DOHH2 (cell line): Measurements from ENCODE around the gene IL25.

Experiments
- H3F3A ChIP-seq: fragments of 200-600 bp; sonication (generic), shearing (Covaris generic); 2 replicates; pipeline ENCODE4 v1.6.0; 2016; ENCODE audit warnings: antibody characterized with exemption, mild to moderate bottlenecking; ENCODE audit not compliant: control insufficient read depth, insufficient read depth
- H3K27ac ChIP-seq: fragments of 200-600 bp; sonication (generic); 2 replicates; pipeline ENCODE4 v1.5.1; 2014; ENCODE audit warnings: low read depth, mild to moderate bottlenecking, low read length, moderate library complexity
- H3K27me3 ChIP-seq: fragments of 200-600 bp; sonication (generic); 2 replicates; pipeline ENCODE4 v1.6.1; 2014; ENCODE audit warnings: mild to moderate bottlenecking, low read length, mixed read lengths; ENCODE audit not compliant: control insufficient read depth
- H3K36me3 ChIP-seq: fragments of 200-600 bp; sonication (generic); 2 replicates; pipeline ENCODE4 v1.6.1; 2014; ENCODE audit warnings: mild to moderate bottlenecking, low read length, moderate library complexity, mixed read lengths; ENCODE audit not compliant: control insufficient read depth
- H3K4me1 ChIP-seq: fragments of 200-600 bp; sonication (generic); 2 replicates; pipeline ENCODE4 v1.6.1; 2014; ENCODE audit warnings: mild to moderate bottlenecking, low read length, mixed read lengths; ENCODE audit not compliant: control insufficient read depth
- H3K4me2 ChIP-seq: fragments of 200-600 bp; sonication (generic); 2 replicates; pipeline ENCODE4 v1.6.0; 2014; ENCODE audit warnings: mild to moderate bottlenecking, low read length, moderate library complexity
- H3K4me3 ChIP-seq: fragments of 200-600 bp; sonication (generic); 2 replicates; pipeline ENCODE4 v1.5.1; 2014; ENCODE audit warnings: mild to moderate bottlenecking, low read length, mixed read lengths
- H3K79me2 ChIP-seq: fragments of 200-600 bp; sonication (generic); 2 replicates; pipeline ENCODE4 v1.6.1; 2014; ENCODE audit warnings: mild to moderate bottlenecking, low read length, mixed read lengths; ENCODE audit not compliant: control insufficient read depth
- H3K9me2 ChIP-seq: fragments of 200-600 bp; sonication (generic); replicated peaks from 2 replicates; pipeline ENCODE4 v1.6.1; 2014; ENCODE audit warnings: mild to moderate bottlenecking, low read length, mixed read lengths; ENCODE audit not compliant: control insufficient read depth
- H3K9me3 ChIP-seq: fragments of 200-600 bp; sonication (generic); 2 replicates; pipeline ENCODE4 v1.6.1; 2014; ENCODE audit warnings: antibody characterized with exemption, low read length, mixed read lengths; ENCODE audit not compliant: control insufficient read depth, insufficient read depth
- H4K20me1 ChIP-seq: fragments of 200-600 bp; sonication (generic); 2 replicates; pipeline ENCODE4 v1.6.0; 2014; ENCODE audit warnings: low read depth, mild to moderate bottlenecking, antibody characterized with exemption, low read length, moderate library complexity; ENCODE audit not compliant: control insufficient read depth, insufficient read depth
- EZH2phosphoT487 ChIP-seq: fragments of 200-600 bp; sonication (generic); IDR thresholded peaks from 2 replicates; pipeline ENCODE4 v1.6.1; 2017; ENCODE audit warnings: borderline replicate concordance, mild to moderate bottlenecking, antibody characterized with exemption, low read length, moderate library complexity, mixed read lengths
- TF ChIP-seq, protein P1 (sequence below): fragments of 200-600 bp; sonication (generic); IDR thresholded peaks from one replicate; pipeline ENCODE4 v1.5.1; 2014; ENCODE audit warnings: antibody characterized with exemption, mild to moderate bottlenecking, low read depth, low read length; ENCODE audit not compliant: poor library complexity, severe bottlenecking

Gene IL25

GRCh38 chr14:23375527-23376251, 3.1 kb downstream of the IL25 start:
- no peaks in the 10 kb centered on the region for H3K9me2 ChIP-seq
- no peaks in the 10 kb centered on the region for H4K20me1 ChIP-seq
- TF ChIP-seq, protein P1, sequence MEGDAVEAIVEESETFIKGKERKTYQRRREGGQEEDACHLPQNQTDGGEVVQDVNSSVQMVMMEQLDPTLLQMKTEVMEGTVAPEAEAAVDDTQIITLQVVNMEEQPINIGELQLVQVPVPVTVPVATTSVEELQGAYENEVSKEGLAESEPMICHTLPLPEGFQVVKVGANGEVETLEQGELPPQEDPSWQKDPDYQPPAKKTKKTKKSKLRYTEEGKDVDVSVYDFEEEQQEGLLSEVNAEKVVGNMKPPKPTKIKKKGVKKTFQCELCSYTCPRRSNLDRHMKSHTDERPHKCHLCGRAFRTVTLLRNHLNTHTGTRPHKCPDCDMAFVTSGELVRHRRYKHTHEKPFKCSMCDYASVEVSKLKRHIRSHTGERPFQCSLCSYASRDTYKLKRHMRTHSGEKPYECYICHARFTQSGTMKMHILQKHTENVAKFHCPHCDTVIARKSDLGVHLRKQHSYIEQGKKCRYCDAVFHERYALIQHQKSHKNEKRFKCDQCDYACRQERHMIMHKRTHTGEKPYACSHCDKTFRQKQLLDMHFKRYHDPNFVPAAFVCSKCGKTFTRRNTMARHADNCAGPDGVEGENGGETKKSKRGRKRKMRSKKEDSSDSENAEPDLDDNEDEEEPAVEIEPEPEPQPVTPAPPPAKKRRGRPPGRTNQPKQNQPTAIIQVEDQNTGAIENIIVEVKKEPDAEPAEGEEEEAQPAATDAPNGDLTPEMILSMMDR: no peak
- TF ChIP-seq EZH2phosphoT487: no peak
- 0 out of 2 replicates have a peak, but pooled peaks cover 5% of the 10 kb centered on the region for H3K4me1 ChIP-seq
- H3K79me2 ChIP-seq: no peaks in the 10 kb centered on the region
- no peak overlapping the region for H3K4me3 ChIP-seq
- no peak overlapping the region for H3K27ac ChIP-seq
- H3K27me3 ChIP-seq: 0 out of 2 replicates have a peak, but pooled peaks cover 2% of the 10 kb centered on the region
- no peaks in the 10 kb centered on the region for H3K9me3 ChIP-seq
- no peaks in the 10 kb centered on the region for H3F3A ChIP-seq
- no peaks in the 10 kb centered on the region for H3K36me3 ChIP-seq
- H3K4me2 ChIP-seq: no peak overlapping the region

DNA sequence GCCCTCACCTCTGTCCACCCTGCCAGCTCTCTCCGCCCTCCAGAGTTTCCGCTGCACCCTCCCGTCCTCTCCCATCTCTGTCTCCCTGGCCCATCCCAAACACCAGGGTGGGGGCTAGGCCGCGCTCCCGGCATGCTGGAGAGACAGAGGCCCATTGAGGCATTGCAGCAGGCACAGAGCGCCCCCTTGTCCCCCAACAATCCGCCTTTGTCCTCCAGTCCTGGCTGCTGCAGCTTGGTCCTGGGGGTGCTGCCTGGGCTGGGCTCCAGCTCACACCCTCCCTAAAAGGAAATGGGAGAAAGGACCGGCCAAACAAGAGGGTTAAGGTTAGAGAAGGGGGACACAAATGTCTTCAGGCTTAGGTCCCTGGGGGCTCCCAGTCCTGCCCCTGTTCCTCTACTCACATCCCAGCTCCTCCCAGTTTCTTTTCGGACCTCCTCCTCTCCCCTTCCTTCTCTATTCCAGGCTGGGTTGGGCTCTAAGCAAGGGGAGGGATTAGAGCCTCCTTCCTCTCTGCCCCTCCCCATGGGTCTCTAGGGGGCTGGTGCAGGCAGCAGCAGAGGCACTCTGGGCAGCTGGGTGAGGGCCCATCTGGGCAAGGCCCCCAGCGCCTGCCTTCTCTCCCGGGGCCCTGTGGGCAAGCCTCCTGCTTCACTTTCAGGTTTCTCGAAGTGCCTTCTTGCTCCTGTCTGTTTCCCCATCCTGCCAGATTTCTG, 4.0 kb downstream of the IL25 start, which contains the start of gene CMTM5:
TSS of gene CMTM5 (plus strand) at position 565 of the 716 bp plus-strand sequence. CDS start 206 bp downstream, outside the sequence.
- H3K4me3 ChIP-seq: no peak within 1 kb of the TSS
- H3F3A ChIP-seq: no peaks in the 10 kb centered on the region
- H3K27me3 ChIP-seq: 0 out of 2 replicates have a peak, but pooled peaks cover 2% of the 10 kb centered on the region
- H3K9me2 ChIP-seq: no peaks in the 10 kb centered on the region
- H3K4me2 ChIP-seq: no peak within 1 kb of the TSS
- no peak for TF ChIP-seq EZH2phosphoT487
- TF ChIP-seq, protein P1: no peak
- H3K27ac ChIP-seq: no peak within 1 kb of the TSS
- H3K36me3 ChIP-seq: no peaks in the 10 kb centered on the region
- H4K20me1 ChIP-seq: no peaks in the 10 kb centered on the region
- 0 out of 2 replicates have a peak, but pooled peaks cover 5% of the 10 kb centered on the region for H3K4me1 ChIP-seq
- H3K9me3 ChIP-seq: no peaks in the 10 kb centered on the region
- H3K79me2 ChIP-seq: no peaks in the 10 kb centered on the region

- Histone ChIP-seq H3K27ac (no peak overlapping the region), H3K4me3 (no peak overlapping the region), H3K9me2 (no peaks in the 10 kb centered on the region), H3F3A (no peaks in the 10 kb centered on the region), H3K27me3 (0 out of 2 replicates have a peak, but pooled peaks cover 2% of the 10 kb centered on the region), H3K4me2 (no peak overlapping the region), H3K4me1 (0 out of 2 replicates have a peak, but pooled peaks cover 5% of the 10 kb centered on the region), H3K36me3 (no peaks in the 10 kb centered on the region), H3K9me3 (no peaks in the 10 kb centered on the region), H4K20me1 (no peaks in the 10 kb centered on the region), H3K79me2 (no peaks in the 10 kb centered on the region)
- TF ChIP-seq EZH2phosphoT487: no peak
- TF ChIP-seq, protein P1: no peak
Observed at GRCh38 chr14:23377198-23377550, 4.6 kb downstream of the IL25 start.
